Activated T-helper 9 cell treated with anti-CD3 and anti-CD28 coated beads, Interleukin-2, amount 50 U/mL, for 16 hours (primary cell): ENCODE measurements around the gene MACROD2.
"Not testable (repeated sequence)": the region's sequence is repeated elsewhere in the genome, so short reads cannot be mapped to it uniquely, and the experiment has no call there.

Experiments used
- DNase-seq: peaks from one replicate; pipeline ENCODE4 v3.0.0-alpha.2; 2020; ENCODE audit warnings: low read depth

The MACROD2 gene

DNA sequence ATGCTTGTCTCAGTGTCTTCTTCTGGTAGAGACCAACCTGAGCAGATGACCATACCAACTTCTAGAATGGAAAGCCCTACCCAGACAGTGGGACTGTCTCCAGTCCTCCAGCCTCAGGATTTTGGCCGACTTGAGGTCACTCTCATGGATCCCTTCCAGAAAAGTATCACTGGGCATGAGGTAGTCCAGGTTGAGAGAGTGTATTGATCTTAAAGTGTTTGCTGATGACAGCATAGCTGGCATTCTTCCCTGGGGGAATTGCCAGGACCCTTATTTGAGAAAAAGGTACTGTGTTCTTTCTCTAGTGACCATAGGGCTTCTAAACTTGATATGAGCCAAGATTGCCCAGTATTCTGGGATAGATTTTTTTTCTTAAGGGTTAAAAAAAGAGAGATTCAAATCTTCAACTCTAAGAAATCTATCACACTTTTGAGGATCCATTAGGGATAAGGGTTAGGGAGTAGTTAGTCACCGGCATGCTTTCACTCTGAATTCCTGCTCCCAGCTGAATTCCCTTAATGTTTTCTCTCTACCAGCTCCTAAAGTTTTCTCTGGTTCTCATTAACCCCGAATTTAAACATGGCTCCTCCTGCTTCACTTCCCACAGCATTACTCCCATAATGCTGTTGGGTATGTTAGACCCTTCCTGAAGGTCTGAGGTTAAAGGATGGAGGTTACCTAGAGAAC is 415.7 kb downstream of the MACROD2 start:
- no peak for DNase-seq

- no peak for DNase-seq
These were observed 416.9 kb downstream of the MACROD2 start for GRCh38 chr20:14412065-14412681.

DNA sequence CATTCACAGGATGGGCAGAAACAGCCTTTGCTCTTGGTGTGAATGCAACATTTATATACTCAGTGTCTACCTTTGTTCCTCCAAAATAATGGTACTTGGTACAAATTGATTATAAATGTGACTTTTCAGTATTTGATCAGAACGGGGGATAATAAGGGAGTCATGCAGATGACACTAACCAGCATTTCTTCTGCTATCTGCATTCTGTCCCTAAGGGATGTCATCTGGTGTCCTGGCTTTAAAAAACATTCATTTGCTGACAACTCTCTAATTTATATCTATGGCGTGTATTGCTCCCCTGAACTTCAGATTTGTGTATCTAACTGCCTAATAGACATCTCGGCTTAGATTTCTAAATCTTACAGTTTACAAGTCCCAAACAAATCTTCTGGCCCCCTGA is 418.5 kb downstream of the MACROD2 start:
- DNase-seq = no peak

DNA sequence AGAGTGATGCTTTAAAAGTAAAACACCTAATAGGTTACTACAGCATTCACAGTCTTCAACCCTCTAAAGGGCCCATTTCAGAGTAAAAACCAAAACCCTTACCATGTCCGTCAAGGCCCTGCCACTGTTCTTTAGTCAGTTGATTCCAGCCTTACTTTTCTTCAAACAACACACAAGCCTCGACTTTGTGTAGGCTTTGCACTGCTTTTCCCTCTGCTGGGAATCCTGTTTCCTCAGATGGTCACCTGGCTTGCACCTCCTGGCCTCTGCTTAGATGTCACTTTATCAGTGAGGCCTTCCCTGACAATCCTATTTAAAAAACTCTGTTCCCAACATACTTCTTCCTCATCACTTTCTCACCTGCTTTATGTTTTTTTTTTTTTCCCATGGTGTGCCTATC is 419.2 kb downstream of the MACROD2 start:
- DNase-seq = no peak

- no peak for DNase-seq
These were observed 420.2 kb downstream of the MACROD2 start for GRCh38 chr20:14415467-14415866.

DNA sequence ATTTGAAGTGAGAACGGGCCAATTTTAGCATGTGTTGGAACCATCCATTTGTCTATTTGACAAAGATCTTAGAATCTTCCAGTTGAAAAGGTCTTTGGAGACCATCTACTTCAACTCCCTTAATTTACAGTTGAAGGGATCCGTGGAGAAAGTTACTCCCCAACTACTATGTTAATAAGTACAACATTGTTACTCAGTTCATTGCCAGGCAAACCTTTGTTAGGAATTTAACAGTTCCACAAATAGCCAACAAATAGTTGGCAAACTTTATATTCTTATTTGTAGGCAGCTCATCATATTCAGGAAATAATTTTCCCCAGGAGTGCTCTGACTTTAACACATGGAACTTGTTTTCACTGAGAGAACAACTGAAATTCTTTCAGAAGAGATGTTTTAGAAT is 423.1 kb downstream of the MACROD2 start:
- no peak for DNase-seq

DNA sequence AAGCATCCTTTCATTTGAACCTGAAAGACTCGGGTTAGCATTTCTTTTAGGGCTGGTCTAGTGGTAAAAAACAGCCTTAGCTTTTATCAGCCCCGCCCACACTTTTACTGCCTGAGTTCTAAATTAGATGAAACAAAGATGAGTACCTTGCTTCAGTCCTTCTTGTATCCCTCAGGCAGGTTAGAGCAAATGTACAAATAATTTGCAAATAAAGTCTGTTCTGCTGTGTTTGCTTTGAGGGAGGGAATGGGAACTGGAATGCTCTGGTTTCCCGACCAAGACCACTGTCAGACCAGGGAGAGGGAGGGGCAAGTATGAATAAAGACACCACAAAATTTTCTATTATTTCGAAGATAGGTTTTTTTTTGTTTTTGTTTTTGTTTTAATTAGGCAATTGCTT is 427.6 kb downstream of the MACROD2 start:
- DNase-seq = no peak

- DNase-seq = no peak
These were observed 436.3 kb downstream of the MACROD2 start for GRCh38 chr20:14431568-14431967.

DNA sequence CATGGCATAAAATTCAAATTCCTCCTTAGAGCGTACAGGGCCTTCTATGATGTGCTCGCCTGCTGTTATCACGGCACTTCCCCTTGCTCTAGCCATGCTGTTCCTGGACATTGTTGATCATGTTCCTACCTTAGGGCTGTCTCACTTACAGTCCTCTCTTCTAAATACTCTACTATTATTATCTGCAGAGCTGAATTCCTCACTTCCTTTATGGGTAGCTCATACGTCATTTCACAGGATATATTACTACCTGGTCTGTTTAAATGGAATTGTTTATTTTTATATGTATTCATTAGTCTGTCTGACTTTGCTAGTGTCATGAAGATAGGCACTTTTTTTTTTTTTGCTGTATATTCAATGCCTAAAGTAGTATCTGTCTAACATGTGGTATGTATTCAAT is 436.8 kb downstream of the MACROD2 start:
- DNase-seq = no peak

DNA sequence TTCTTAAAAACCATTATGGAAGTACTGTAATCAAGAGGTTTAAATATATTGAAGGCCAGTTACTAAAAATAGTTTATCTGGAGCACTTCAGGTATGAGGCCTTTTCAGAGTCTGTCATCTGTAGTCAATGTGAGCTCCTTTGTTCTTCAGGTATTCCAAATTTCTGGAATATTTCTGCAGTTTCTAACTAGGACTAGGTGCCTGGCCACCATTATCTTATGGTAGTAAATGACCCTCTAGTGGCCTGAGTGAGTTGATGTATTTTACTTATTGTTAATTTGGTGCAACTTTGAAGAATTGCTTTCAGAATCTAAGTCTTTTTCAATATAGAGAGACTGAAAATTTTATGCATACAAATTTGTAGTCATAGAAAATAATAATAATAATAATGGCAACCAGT is 437.3 kb downstream of the MACROD2 start:
- no peak for DNase-seq

DNA sequence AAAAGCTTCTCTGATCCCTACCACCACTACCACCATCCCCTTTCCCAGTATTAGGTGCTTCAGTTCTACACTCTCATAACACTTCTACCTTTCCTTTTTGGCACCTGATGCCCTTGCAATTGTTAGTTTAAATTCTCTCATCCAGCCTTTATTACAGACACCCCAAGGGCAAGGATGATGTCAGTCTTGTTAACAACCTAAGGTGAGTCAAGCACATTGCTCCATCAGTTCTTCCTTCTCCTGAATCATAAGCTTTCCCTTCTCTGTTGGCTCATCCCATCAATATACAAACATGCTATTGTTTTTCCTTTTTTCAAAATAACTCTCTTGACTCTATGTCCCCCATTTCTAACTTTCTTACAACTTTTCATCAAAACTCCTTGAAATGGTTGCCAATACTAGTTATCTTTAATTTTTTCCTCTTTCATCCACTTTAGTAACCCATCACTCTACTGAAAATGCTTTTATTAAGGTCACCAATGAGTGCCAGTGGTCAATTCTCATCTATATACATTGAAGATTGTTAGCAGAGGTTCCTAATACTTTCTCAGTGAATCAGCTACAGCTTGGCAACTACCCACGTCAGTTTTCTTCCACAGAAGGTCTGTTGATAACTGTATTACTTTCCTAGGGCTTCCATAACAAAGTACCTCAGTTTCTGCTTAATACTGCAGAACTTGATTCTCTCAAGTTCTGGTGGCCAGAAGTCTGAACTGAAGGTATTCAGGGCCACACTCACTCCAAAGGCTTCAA is 439.2 kb downstream of the MACROD2 start:
- DNase-seq = no peak

- DNase-seq = no peak
These were observed 445.9 kb downstream of the MACROD2 start for GRCh38 chr20:14441201-14441600.

DNA sequence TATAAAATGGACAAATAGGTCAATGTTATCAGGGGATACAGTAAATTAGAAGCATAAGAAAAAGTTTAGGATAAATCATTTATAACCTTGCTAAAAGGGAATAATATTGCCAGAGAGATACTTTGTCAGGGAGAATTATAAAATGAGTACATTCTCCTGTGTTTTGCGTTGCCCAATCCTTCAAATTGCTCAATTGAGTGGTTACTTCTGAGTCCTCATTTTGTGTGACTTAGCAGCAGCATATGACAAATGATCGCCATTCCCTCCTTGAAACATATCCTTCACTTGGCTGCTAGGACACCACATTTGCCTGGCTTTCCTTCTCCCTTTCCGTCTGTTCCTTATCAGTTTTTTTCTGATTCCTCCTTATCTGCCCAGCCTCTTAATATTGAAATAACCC is 448.8 kb downstream of the MACROD2 start:
- no peak for DNase-seq

DNA sequence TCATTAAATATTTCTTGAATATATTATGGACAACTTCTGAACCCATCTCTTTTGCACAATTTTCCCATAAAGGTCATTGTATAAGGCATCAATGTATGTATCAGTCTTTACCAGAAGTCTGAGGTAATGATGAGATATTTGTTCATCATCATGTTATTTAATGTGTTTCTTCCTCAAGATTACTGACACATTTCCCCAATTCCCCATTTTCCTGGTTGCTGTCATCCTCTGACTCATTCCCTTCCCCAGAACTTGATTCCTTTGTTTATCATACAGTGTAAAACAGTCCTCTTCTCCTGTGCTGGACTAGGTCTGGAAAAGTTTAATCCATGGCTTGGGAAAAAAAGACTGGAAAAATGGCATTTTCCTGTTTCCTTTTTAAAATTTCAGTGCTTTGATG is 450.0 kb downstream of the MACROD2 start:
- no peak for DNase-seq

DNA sequence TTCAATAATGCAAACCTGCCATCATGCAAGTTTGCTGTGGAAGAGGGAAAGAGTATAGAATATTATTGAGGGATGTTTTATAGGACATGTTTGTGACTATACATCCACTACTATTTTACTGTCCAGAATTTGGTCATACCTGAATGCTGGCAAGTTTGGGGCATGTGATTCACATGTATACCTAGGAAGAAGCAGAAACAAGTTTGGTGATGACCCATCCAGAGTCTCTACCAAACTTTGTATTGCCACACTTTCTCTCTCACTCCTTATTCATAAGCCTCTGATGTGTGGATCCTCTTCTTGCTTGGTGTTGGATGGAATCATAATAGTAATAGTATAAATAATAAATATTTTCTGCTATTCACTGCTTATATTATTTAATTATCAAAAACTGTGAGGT is 450.6 kb downstream of the MACROD2 start:
- no peak for DNase-seq

- DNase-seq = no peak
These were observed 451.1 kb downstream of the MACROD2 start for GRCh38 chr20:14446446-14446845.

GRCh38 chr20:14449323-14449722 is 454.0 kb downstream of the MACROD2 start:
- DNase-seq = no peak

DNA sequence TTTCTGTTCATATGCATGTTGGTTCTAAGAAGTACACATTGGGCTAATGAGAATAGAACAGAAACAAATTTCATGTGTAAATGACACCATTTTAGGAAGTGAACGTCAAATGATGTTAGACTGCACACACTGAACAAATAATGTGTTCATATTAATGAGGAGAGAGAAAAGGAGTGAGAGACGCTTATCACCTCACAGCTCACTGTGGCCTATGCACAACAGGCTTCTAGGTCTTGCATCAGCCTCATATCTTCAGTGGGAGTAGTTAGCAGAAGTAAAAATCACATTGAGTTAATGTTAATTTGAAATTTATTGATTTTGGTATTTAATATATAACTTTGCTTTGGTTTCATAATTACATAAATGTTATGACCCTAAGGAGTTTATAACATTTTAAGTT is 454.9 kb downstream of the MACROD2 start:
- no peak for DNase-seq

- no peak for DNase-seq
These were observed 456.1 kb downstream of the MACROD2 start for GRCh38 chr20:14451458-14451857.

- DNase-seq = no peak
These were observed 457.9 kb downstream of the MACROD2 start for GRCh38 chr20:14453259-14453658.

DNA sequence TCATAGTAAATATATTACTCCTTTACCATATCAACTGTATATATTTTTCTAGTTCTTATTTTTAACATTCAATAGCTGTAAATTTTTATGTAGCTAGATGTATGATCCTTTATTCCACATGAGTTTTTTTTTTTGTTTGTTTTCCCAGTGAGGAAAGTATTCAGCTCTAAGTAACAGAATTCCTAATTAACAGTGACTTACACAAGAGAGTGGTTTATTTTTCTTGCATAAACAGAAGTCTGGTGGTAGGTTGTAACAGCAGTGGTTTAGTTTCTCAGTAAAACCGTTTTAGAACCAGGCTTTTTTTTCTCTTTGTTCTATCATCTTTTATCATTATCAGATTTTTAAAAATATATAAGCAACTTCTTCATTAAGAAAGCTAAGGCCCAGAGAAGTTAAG is 459.0 kb downstream of the MACROD2 start:
- no peak for DNase-seq

GRCh38 chr20:14467104-14467827 is 471.9 kb downstream of the MACROD2 start:
- not testable (repeated sequence) for DNase-seq
